ENCODE results near the gene NFKB2. TPM values are rescaled to one million over a fixed set of nuclear protein-coding genes. Genes with fewer than 3 reads are reported as not detected.

NFKB2 gene
- total and polyA plus RNA-seq, 12 donors, result 9.9 to 40.0 (median 16.2) TPM

DNA sequence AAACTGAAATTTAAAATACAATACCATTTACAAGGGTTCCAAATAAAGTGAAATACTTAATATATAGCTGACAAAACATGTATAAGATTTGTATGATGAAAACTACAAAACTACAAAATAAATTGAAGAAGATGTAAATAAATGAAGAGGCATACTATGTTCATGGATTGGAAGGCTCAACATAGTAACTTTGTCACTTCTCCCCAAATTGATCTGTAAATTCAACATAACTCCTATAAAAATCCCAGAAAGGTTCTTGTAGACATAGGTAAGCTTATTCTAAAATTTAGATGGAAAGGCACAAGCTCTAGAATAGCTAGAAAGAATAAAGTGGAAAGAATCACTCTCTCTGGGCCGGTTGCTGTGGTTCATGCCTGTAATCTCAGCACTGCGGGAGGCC is 24.2 kb upstream of the NFKB2 start:
- peaks cover 0 to 100% (median 90%) of the 10 kb centered on the region in 9 donors for H3K36me3 ChIP-seq

GRCh38 chr10:102375250-102375649 is 20.3 kb upstream of the NFKB2 start:
- Histone ChIP-seq H3K9me3 (peaks cover 0 to 10% (median 0%) of the 10 kb centered on the region in 11 donors), H3K36me3 (peaks cover 0 to 100% (median 86%) of the 10 kb centered on the region in 9 donors), H3K4me1 (no peaks in the 10 kb centered on the region), H3K27me3 (no peaks in the 10 kb centered on the region), H3K4me3 (no peak overlapping the region), H3K27ac (no peak overlapping the region)
- ATAC-seq (no peak), DNase-seq (no peak)
- intact Hi-C loops (cut with DNase I), result no loop called here
- no peak for TF ChIP-seq CTCF (IDR thresholded peaks at IDR 0.05)
- 88 to 91% methylated on average over 7 of the region's 7 CpGs for WGBS, 2 donors

More for the DNA sequence above, 24.2 kb upstream of the NFKB2 start:
- Histone ChIP-seq H3K9me3 (peaks cover 0 to 10% (median 0%) of the 10 kb centered on the region in 11 donors), H3K4me3 (no peak overlapping the region), H3K27ac (no peak overlapping the region), H3K27me3 (no peaks in the 10 kb centered on the region), H3K4me1 (no peaks in the 10 kb centered on the region)
- intact Hi-C loops (cut with DNase I), result no loop called here
- no peak for DNase-seq
- 98 to 100% methylated on average over 2 of the region's 2 CpGs for WGBS, 2 donors
- no peak for TF ChIP-seq CTCF (IDR thresholded peaks at IDR 0.05)
- ATAC-seq, result no peak

- ATAC-seq (no peak), DNase-seq (no peak)
- TF ChIP-seq CTCF (IDR thresholded peaks at IDR 0.05), result no peak
- Histone ChIP-seq H3K4me3 (no peak overlapping the region), H3K4me1 (no peaks in the 10 kb centered on the region), H3K27ac (no peak overlapping the region), H3K36me3 (peaks cover 0 to 100% (median 86%) of the 10 kb centered on the region in 9 donors), H3K9me3 (peaks cover 0 to 7% (median 0%) of the 10 kb centered on the region in 11 donors), H3K27me3 (no peaks in the 10 kb centered on the region)
- 92 to 94% methylated on average over 2 of the region's 2 CpGs for WGBS, 2 donors
- intact Hi-C loops (cut with DNase I), result no loop called here
These were observed 19.6 kb upstream of the NFKB2 start for GRCh38 chr10:102375867-102376266.

- TF ChIP-seq CTCF (IDR thresholded peaks at IDR 0.05), result no peak
- Histone ChIP-seq H3K36me3 (peaks cover 0 to 100% (median 85%) of the 10 kb centered on the region in 9 donors), H3K4me3 (no peak overlapping the region), H3K4me1 (no peaks in the 10 kb centered on the region), H3K9me3 (no peaks in the 10 kb centered on the region), H3K27ac (no peak overlapping the region), H3K27me3 (no peaks in the 10 kb centered on the region)
- intact Hi-C loops (cut with DNase I), result no loop called here
- no peak for DNase-seq
- no peak for ATAC-seq
- 94 to 95% methylated on average over 12 of the region's 12 CpGs for WGBS, 2 donors
These were observed 18.6 kb upstream of the NFKB2 start for GRCh38 chr10:102376901-102377300.
